ENCODE data around the gene BIRC2. TPM values are rescaled to one million over a fixed set of nuclear protein-coding genes. Genes with fewer than 3 reads are reported as not detected.

The BIRC2 gene
- total RNA-seq, 1 experiment from 2014 or later, result 28.2 TPM

DNA sequence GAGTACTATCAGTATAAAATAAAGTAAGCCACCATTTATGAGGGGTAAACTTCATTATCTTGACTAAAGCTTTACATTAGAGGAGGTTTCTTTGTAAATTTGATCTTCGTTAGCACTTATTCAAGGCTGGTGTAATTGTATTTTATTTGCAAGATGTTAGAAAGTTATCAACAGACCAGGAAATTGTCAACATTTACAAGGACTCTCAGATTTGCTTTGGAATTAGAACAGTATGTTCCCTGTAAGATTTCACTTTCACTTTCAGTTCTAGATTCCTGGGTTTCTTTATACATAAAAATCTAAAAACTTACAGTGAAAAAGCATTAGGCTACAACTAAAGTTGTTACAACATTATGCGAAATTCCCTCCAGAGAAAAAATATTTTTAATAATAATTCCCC, 34.3 kb upstream of the BIRC2 start:
- TF ChIP-seq, protein P1, sequence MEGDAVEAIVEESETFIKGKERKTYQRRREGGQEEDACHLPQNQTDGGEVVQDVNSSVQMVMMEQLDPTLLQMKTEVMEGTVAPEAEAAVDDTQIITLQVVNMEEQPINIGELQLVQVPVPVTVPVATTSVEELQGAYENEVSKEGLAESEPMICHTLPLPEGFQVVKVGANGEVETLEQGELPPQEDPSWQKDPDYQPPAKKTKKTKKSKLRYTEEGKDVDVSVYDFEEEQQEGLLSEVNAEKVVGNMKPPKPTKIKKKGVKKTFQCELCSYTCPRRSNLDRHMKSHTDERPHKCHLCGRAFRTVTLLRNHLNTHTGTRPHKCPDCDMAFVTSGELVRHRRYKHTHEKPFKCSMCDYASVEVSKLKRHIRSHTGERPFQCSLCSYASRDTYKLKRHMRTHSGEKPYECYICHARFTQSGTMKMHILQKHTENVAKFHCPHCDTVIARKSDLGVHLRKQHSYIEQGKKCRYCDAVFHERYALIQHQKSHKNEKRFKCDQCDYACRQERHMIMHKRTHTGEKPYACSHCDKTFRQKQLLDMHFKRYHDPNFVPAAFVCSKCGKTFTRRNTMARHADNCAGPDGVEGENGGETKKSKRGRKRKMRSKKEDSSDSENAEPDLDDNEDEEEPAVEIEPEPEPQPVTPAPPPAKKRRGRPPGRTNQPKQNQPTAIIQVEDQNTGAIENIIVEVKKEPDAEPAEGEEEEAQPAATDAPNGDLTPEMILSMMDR (conservative IDR thresholded peaks at IDR 0.05), result no peak
- Histone ChIP-seq H3K27ac (ENCODE audit: insufficient read length, low read depth, low read length) (no peak overlapping the region), H3K79me1 (ENCODE audit: insufficient read depth, low read depth, low read length, poor library complexity, severe bottlenecking) (no peaks in the 10 kb centered on the region), H3T11ph (ENCODE audit: low read length) (no peak overlapping the region), H3K23ac (ENCODE audit: insufficient read length, low read depth, low read length) (no peak overlapping the region), H4K20me1 (ENCODE audit: control insufficient read depth, insufficient read depth, insufficient read length) (no peaks in the 10 kb centered on the region), H3K79me2 (ENCODE audit: insufficient read depth, low read length) (no peaks in the 10 kb centered on the region), H4K8ac (replicated peaks; ENCODE audit: insufficient read length, low read depth, low read length) (no peak overlapping the region), H3K23me2 (ENCODE audit: insufficient read length, low read depth, low read length, poor library complexity, severe bottlenecking) (peaks cover 5% of the 10 kb centered on the region), H3K9me3 (ENCODE audit: control insufficient read depth, low read depth, low read length) (no peaks in the 10 kb centered on the region), H3K4ac (ENCODE audit: low read depth, low read length) (no peak overlapping the region), H2AFZ (ENCODE audit: low read length) (no peak overlapping the region), H2AK5ac (ENCODE audit: insufficient read length, low read length) (no peak overlapping the region), H2BK120ac (ENCODE audit: low read depth, low read length, poor library complexity, severe bottlenecking) (no peak overlapping the region), H3K27me3 (ENCODE audit: insufficient read depth, low read length) (no peaks in the 10 kb centered on the region), H3K18ac (ENCODE audit: insufficient read length, low read depth, low read length) (no peak overlapping the region), H2BK5ac (ENCODE audit: insufficient read length, low read length) (no peak overlapping the region), H3K56ac (ENCODE audit: insufficient read length, low read depth, low read length) (no peak overlapping the region), H4K91ac (ENCODE audit: insufficient read length, low read depth, low read length) (no peak overlapping the region), H3K4me2 (ENCODE audit: insufficient read depth, insufficient read length, low read length) (no peak overlapping the region), H2BK15ac (ENCODE audit: low read depth, low read length) (no peak overlapping the region), H3K9ac (ENCODE audit: extremely low read depth, insufficient read length, low read length) (no peak overlapping the region), H3K14ac (ENCODE audit: insufficient read depth, low read length) (no peak overlapping the region), H2BK20ac (ENCODE audit: low read depth, low read length, poor library complexity, severe bottlenecking) (no peak overlapping the region), H4K5ac (ENCODE audit: insufficient read length, low read depth, low read length) (no peak overlapping the region), H3K4me1 (ENCODE audit: insufficient read depth, low read length) (peaks cover 2% of the 10 kb centered on the region; the same call in 1 of the 2 replicates), H2BK12ac (ENCODE audit: insufficient read length, low read depth, low read length) (no peak overlapping the region)
- H3K4me1 Mint-ChIP-seq, result peaks cover 5 to 8% of the 10 kb centered on the region in 2 experiments; a peak in 3 of 4 replicates
- DNase-seq, result no peak
- H3K4me3 Mint-ChIP-seq, result no peak overlapping the region
- H3K27ac Mint-ChIP-seq, result no peak overlapping the region
- no CpG with 5 or more reads among the region's 2 CpGs for WGBS (ENCODE audit: extremely low coverage, insufficient read length, low lambda C conversion rate)
- H3K36me3 Mint-ChIP-seq (ENCODE audit: insufficient read depth in 1 of 3, low read depth in 3 of 3), result no peaks in the 10 kb centered on the region
- H3K9me3 Mint-ChIP-seq, result no peaks in the 10 kb centered on the region
- H3K27me3 Mint-ChIP-seq (ENCODE audit: low read depth), result peaks cover 11% of the 10 kb centered on the region
